SK-N-SH treated with all-trans-retinoic acid at 6 μM for 48 hours (cell line): Measurements from ENCODE around the gene KCNT1.
"Not testable (repeated sequence)": the region's sequence is repeated elsewhere in the genome, so short reads cannot be mapped to it uniquely, and the experiment has no call there.

Experiments used
- ATAC-seq: fragments of 200-7000 bp; cut with Tn5 transposase; 3 replicates; pipeline ENCODE4 v1.9.1; 2020; ENCODE audit warnings: mild to moderate bottlenecking, moderate library complexity
- ARNTL ChIP-seq: fragments of 450-650 bp; formaldehyde crosslinking; IDR thresholded peaks from 2 replicates; pipeline ENCODE4 v1.5.0; 2020; ENCODE audit warnings: low read depth, mild to moderate bottlenecking, moderate library complexity, borderline replicate concordance
- BACH2 ChIP-seq: fragments of 250-450 bp; sonication (Bioruptor Pico); IDR thresholded peaks from 2 replicates; pipeline ENCODE4 v1.9.0; 2021; ENCODE audit warnings: mild to moderate bottlenecking, borderline replicate concordance
- CSDC2 ChIP-seq: fragments of 250-450 bp; sonication (Bioruptor Pico); IDR thresholded peaks from 2 replicates; pipeline ENCODE4 v1.5.0; 2020; ENCODE audit warnings: mild to moderate bottlenecking, moderate library complexity
- CSRNP3 ChIP-seq: fragments of 250-450 bp; sonication (Bioruptor Pico); IDR thresholded peaks from 2 replicates; pipeline ENCODE4 v1.5.1; 2021; ENCODE audit warnings: mild to moderate bottlenecking, moderate library complexity
- ESRRG ChIP-seq: fragments of 250-450 bp; sonication (Bioruptor Pico); IDR thresholded peaks from 2 replicates; pipeline ENCODE4 v1.6.1; 2021; ENCODE audit warnings: mild to moderate bottlenecking
- GLIS3 ChIP-seq: fragments of 250-450 bp; sonication (Bioruptor Pico); IDR thresholded peaks from 2 replicates; pipeline ENCODE4 v1.5.0; 2020; ENCODE audit warnings: mild to moderate bottlenecking, moderate library complexity
- PATZ1 ChIP-seq: fragments of 250-450 bp; sonication (Bioruptor Pico); IDR thresholded peaks from 2 replicates; pipeline ENCODE4 v1.8.0; 2020; ENCODE audit warnings: mild to moderate bottlenecking, moderate library complexity, borderline replicate concordance
- POU6F1 ChIP-seq: fragments of 250-450 bp; sonication (Bioruptor Pico); IDR thresholded peaks from 2 replicates; pipeline ENCODE4 v1.8.0; 2021; ENCODE audit warnings: low read depth, mild to moderate bottlenecking, moderate library complexity, borderline replicate concordance
- PPARA ChIP-seq: fragments of 250-450 bp; sonication (Bioruptor Pico); IDR thresholded peaks from 2 replicates; pipeline ENCODE4 v1.5.0; 2020; ENCODE audit warnings: mild to moderate bottlenecking, borderline replicate concordance
- RARB ChIP-seq: fragments of 250-450 bp; sonication (Bioruptor Pico); IDR thresholded peaks from 2 replicates; pipeline ENCODE4 v1.8.0; 2021; ENCODE audit warnings: mild to moderate bottlenecking, moderate library complexity
- SNAI2 ChIP-seq: fragments of 250-450 bp; sonication (Bioruptor Pico); IDR thresholded peaks from 2 replicates; pipeline ENCODE4 v1.5.0; 2020; ENCODE audit warnings: mild to moderate bottlenecking, moderate library complexity
- TCF4 ChIP-seq: fragments of 250-450 bp; sonication (Bioruptor Pico); IDR thresholded peaks from 2 replicates; pipeline ENCODE4 v1.8.0; 2021; ENCODE audit warnings: mild to moderate bottlenecking, moderate library complexity, borderline replicate concordance
- TOX ChIP-seq: fragments of 250-450 bp; sonication (Bioruptor Pico); IDR thresholded peaks from 2 replicates; pipeline ENCODE4 v1.8.0; 2021; ENCODE audit warnings: mild to moderate bottlenecking, moderate library complexity, borderline replicate concordance
- ZC3H10 ChIP-seq: fragments of 250-450 bp; sonication (Bioruptor Pico); IDR thresholded peaks from 2 replicates; pipeline ENCODE4 v1.5.1; 2021; ENCODE audit warnings: mild to moderate bottlenecking, moderate library complexity
- ZFP3 ChIP-seq: fragments of 250-450 bp; sonication (Bioruptor Pico); IDR thresholded peaks from 2 replicates; pipeline ENCODE4 v1.5.0; 2020; ENCODE audit warnings: mild to moderate bottlenecking, moderate library complexity
- ZFP30 ChIP-seq: fragments of 450-650 bp; formaldehyde crosslinking; IDR thresholded peaks from 2 replicates; pipeline ENCODE4 v1.5.0; 2022; ENCODE audit warnings: mild to moderate bottlenecking, moderate library complexity
- ZNF8 ChIP-seq: fragments of 450-650 bp; formaldehyde crosslinking; IDR thresholded peaks from 2 replicates; pipeline ENCODE4 v1.5.0; 2020; ENCODE audit warnings: mild to moderate bottlenecking, moderate library complexity

The KCNT1 gene

GRCh38 chr9:135666534-135667462 is 35.2 kb upstream of the KCNT1 start:
- ATAC-seq: no peak

GRCh38 chr9:135667463-135668001 is 34.5 kb upstream of the KCNT1 start:
- no peak for ATAC-seq
- TF ChIP-seq PATZ1 (CRISPR knock-in tag) (no peak), BACH2 (CRISPR knock-in tag) (no peak), TCF4 (CRISPR knock-in tag) (no peak), ZC3H10 (CRISPR knock-in tag) (no peak), SNAI2 (CRISPR knock-in tag) (no peak), ZNF8 (CRISPR knock-in tag) (no peak), CSRNP3 (CRISPR knock-in tag) (no peak), RARB (no peak), POU6F1 (no peak), ARNTL (CRISPR knock-in tag) (no peak), ZFP30 (no peak), CSDC2 (no peak), ESRRG (CRISPR knock-in tag) (no peak), GLIS3 (no peak)

More at GRCh38 chr9:135666534-135667462, 35.2 kb upstream of the KCNT1 start:
- no peak for TF ChIP-seq GLIS3
- no peak for TF ChIP-seq ZFP3

GRCh38 chr9:135669018-135669417 is 33.0 kb upstream of the KCNT1 start:
- not testable (repeated sequence) for ATAC-seq

GRCh38 chr9:135669616-135670285 is 32.2 kb upstream of the KCNT1 start:
- ATAC-seq: no peak

More at GRCh38 chr9:135669616-135670285, 32.2 kb upstream of the KCNT1 start:
- TF ChIP-seq PPARA (CRISPR knock-in tag) (no peak), ZFP3 (no peak), SNAI2 (CRISPR knock-in tag) (no peak), TOX (CRISPR knock-in tag) (no peak), PATZ1 (CRISPR knock-in tag) (no peak)
